Measurements from ENCODE around the gene DYDC2. TPM values are rescaled to one million over a fixed set of nuclear protein-coding genes. Genes with fewer than 3 reads are reported as not detected.

DYDC2 gene
- total RNA-seq, 2 donors from 2014 or later, result not detected

DNA sequence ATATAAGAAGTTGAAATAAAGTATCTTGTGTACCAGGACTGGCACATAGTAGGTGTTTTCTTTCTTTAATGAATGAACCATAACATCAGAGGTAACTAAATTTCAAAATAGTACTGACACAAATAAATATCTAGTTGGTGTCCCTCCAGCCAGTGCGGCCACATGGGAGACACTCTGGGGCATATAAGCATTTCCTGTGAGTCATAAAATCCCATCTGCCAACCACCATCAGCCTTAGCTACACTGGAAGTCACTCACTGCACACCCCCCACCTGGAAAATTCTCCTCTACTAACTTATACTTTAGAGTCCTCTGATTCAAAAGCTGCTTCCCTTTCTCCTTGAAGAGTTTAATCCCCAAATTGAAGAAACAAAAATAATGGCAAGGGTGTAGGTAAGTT, 32.5 kb upstream of the DYDC2 start:
- TF ChIP-seq CTCF (IDR thresholded peaks at IDR 0.05), result no peak
- no peaks in the 10 kb centered on the region for H3K36me3 ChIP-seq
- no peaks in the 10 kb centered on the region for H3K4me1 ChIP-seq
- no peak overlapping the region for H3K27ac ChIP-seq
- no peaks in the 10 kb centered on the region for H3K9me3 ChIP-seq
- H3K27me3 ChIP-seq, result no peaks in the 10 kb centered on the region
- DNase-seq (ENCODE audit: low spot score), result no peak
- no peak overlapping the region for H3K4me3 ChIP-seq

DNA sequence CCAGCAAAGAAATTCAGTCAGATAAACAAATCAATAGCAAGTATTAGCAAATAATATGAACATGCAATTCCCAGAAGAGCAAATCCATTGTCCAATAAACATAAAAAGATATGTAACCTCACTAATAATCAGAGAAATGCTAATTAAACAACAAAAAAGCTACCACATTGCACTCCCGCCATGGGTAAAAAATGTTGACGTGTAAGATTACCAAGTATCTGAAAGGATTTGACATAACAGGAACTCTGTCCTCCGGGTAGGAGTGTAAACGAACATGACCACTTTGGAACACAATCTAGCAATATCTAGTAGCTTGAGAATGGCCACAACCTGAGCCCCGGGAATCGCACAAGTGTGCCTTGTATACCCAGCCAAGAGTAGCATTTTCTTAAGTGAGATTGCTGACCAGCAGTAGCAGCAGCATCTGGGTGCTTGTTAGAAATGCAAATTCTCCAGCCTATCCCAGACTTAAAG, 31.7 kb upstream of the DYDC2 start:
- H3K4me3 ChIP-seq, result no peak overlapping the region
- no peak for TF ChIP-seq CTCF (IDR thresholded peaks at IDR 0.05)
- DNase-seq (ENCODE audit: low spot score), result no peak
- no peaks in the 10 kb centered on the region for H3K9me3 ChIP-seq
- no peaks in the 10 kb centered on the region for H3K27me3 ChIP-seq
- H3K27ac ChIP-seq, result no peak overlapping the region
- no peaks in the 10 kb centered on the region for H3K4me1 ChIP-seq
- H3K36me3 ChIP-seq, result no peaks in the 10 kb centered on the region

DNA sequence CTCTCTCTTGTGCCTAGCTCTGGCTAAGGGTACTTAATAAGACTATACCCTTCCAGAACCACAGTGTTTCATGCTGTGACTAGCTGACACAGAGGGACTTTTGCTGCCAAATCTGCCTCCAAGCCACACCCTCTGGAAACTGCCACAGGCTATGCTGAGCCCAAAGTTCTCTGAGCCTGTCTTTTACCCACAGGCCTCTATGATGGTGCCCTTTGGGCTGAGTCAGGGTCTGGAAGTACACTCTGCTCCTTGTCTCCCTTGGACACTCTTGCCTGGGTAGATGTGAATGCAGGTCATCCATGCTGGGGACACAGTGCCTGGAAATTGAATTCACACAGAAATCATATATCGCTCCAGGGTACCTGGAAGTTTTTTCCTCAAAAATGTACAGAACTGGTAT, 22.6 kb upstream of the DYDC2 start:
- DNase-seq (ENCODE audit: low spot score), result no peak
- no peak overlapping the region for H3K27ac ChIP-seq
- H3K9me3 ChIP-seq, result peaks cover 0 to 9% of the 10 kb centered on the region in 2 donors
- no peak for TF ChIP-seq CTCF (IDR thresholded peaks at IDR 0.05)
- H3K27me3 ChIP-seq, result no peaks in the 10 kb centered on the region
- H3K4me3 ChIP-seq, result no peak overlapping the region
- H3K4me1 ChIP-seq, result no peaks in the 10 kb centered on the region
- no peaks in the 10 kb centered on the region for H3K36me3 ChIP-seq

- Histone ChIP-seq H3K27me3 (no peaks in the 10 kb centered on the region), H3K9me3 (no peaks in the 10 kb centered on the region), H3K4me3 (no peak overlapping the region), H3K4me1 (no peaks in the 10 kb centered on the region), H3K36me3 (no peaks in the 10 kb centered on the region), H3K27ac (no peak overlapping the region)
- TF ChIP-seq CTCF (IDR thresholded peaks at IDR 0.05), result no peak
- no peak for DNase-seq (ENCODE audit: low spot score)
These were observed 12.3 kb upstream of the DYDC2 start for GRCh38 chr10:80344276-80344675.

DNA sequence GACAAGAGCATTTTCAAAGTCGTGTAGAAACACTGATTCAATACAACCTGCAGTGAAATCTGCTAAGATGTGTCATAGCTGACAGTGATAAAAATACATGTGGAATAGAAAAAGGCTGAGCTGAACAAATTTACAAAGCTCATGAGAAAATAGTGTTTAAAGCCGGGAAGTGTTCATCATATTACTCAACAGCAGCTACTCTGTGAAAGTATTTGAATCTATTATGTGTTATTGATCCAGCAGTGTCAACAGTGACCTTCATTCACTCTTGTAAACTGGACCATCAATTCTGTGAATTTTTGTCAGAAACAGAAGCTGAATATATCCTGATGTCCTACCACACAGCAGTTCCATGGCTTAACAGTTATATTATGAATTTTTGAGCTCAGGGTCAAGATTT, 11.7 kb upstream of the DYDC2 start:
- no peaks in the 10 kb centered on the region for H3K9me3 ChIP-seq
- no peak overlapping the region for H3K27ac ChIP-seq
- no peaks in the 10 kb centered on the region for H3K27me3 ChIP-seq
- DNase-seq (ENCODE audit: low spot score), result no peak
- no peaks in the 10 kb centered on the region for H3K4me1 ChIP-seq
- TF ChIP-seq CTCF (IDR thresholded peaks at IDR 0.05), result no peak
- H3K4me3 ChIP-seq, result no peak overlapping the region
- no peaks in the 10 kb centered on the region for H3K36me3 ChIP-seq

DNA sequence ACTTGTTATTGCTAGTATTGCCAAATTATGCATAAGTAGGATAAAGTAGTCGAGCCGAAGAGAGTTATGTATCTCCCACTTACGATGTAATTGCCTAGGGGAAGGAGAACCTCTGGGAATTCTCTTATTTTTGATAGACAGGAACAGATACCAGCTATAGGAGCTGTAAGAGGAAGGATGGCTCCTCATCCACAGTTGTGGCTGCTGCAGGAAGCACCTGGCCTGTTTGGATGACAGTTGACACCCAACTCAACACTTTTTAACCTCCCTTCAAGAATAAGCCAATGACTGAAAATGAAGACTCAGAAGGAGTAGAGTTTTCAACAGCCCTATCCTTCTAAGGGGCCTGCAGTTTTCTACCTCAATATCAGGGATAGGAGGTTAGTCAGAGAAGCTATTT, 6.3 kb upstream of the DYDC2 start:
- DNase-seq (ENCODE audit: low spot score), result no peak
- Histone ChIP-seq H3K4me3 (no peak overlapping the region), H3K27ac (no peak overlapping the region), H3K9me3 (no peaks in the 10 kb centered on the region), H3K4me1 (no peaks in the 10 kb centered on the region), H3K27me3 (no peaks in the 10 kb centered on the region), H3K36me3 (no peaks in the 10 kb centered on the region)
- TF ChIP-seq CTCF (IDR thresholded peaks at IDR 0.05), result no peak

All from right atrium auricular region (tissue), 2 donors.